BLaER1 treated with 17β-estradiol and CSF1 and Interleukin-3, amounts not matched to agents 10 nM and 100 nM (cell line): ENCODE measurements around the gene DAND5.
A peak's percentile ranks its signal among the peaks of the same experiment; 100 is the strongest.

ENCODE experiments used
- H3K27ac ChIP-seq, 11 experiments: shearing (Covaris generic); formaldehyde crosslinking; 2 replicates each; pipeline ENCODE4 v1.8.1; 2022
- H3K27me3 ChIP-seq, 11 experiments: shearing (Covaris generic); formaldehyde crosslinking; 2 replicates each; pipeline ENCODE4 v1.8.1; 2022
- H3K36me3 ChIP-seq, 11 experiments: shearing (Covaris generic); formaldehyde crosslinking; 2 replicates each; pipeline ENCODE4 v1.8.1; 2022
- H3K4me1 ChIP-seq, 10 experiments: shearing (Covaris generic); formaldehyde crosslinking; 2 replicates each; pipeline ENCODE4 v1.8.1; 2022
- H3K4me2 ChIP-seq, 11 experiments: shearing (Covaris generic); formaldehyde crosslinking; 2 replicates each; pipeline ENCODE4 v1.8.1; 2022
- H3K4me3 ChIP-seq, 10 experiments: shearing (Covaris generic); formaldehyde crosslinking; 2 replicates each; pipeline ENCODE4 v1.8.1; 2022
- H3K9ac ChIP-seq, 11 experiments: shearing (Covaris generic); formaldehyde crosslinking; 2 replicates each; pipeline ENCODE4 v1.8.1; 2022
- H3K9me3 ChIP-seq, 11 experiments: shearing (Covaris generic); formaldehyde crosslinking; replicated peaks in 1 of 11; 2 replicates each; pipeline ENCODE4 v1.8.1; 2022
- H4K20me1 ChIP-seq, 11 experiments: shearing (Covaris generic); formaldehyde crosslinking; 2 replicates each; pipeline ENCODE4 v1.8.1; 2022
- Cebpa-rat ChIP-seq, 11 experiments: shearing (Covaris generic); IDR thresholded peaks; 2 replicates each; pipeline ENCODE4 v1.8.1; 2022

The DAND5 gene

DNA sequence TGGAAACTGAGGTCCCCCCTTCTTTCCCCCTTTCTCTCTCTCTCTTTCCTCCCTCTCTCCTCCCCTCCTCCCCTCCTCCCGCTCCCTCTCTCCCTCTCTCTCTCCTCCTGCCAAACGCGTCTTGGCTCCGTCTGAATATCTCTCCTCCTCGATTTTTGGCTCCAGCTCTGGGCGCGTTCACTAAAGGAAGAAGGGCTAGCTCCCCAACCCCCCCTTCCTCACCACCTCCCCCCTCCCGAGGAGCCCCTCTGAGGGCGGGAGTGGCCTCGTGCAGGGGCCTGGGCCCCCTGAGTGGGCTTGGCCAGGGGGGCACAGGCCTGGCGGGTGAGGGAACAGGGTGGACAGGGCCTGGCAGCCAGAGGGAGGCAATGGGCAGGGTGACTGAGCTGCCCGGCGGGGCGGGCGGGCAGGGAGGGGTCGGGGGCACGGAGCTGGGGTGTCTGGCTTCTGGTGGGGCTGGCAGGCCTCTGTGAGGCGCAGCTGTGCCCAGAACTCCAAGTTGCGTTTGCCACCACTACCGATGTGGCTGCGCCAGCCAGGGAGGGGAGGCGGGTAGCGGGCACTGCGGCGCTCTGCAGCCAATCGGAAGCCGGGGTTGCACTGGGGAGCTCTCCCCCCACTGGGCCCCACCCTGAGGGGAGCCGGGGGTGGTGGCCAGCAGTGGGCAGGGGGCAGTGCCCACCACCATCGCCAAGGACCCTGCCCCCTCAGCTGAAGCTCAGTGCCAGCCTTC is 33.0 kb downstream of the DAND5 start:
- Histone ChIP-seq H3K27me3 (peaks cover 0 to 1% (median 0%) of the 10 kb centered on the region in 11 experiments; a peak in 1 of 22 replicates), H4K20me1 (peaks cover 0 to 95% (median 62%) of the 10 kb centered on the region in 11 experiments; a peak in 17 of 22 replicates), H3K4me1 (peaks cover 0 to 43% (median 32%) of the 10 kb centered on the region in 10 experiments; a peak in 14 of 20 replicates), H3K36me3 (peaks cover 0 to 16% (median 6%) of the 10 kb centered on the region in 11 experiments; a peak in 7 of 22 replicates), H3K27ac (no peak overlapping the region), H3K9me3 (no peaks in the 10 kb centered on the region), H3K4me3 (no peak overlapping the region), H3K4me2 (no peak overlapping the region), H3K9ac (no peak overlapping the region)
- TF ChIP-seq Cebpa-rat (IDR thresholded peaks at IDR 0.05): no peak

DNA sequence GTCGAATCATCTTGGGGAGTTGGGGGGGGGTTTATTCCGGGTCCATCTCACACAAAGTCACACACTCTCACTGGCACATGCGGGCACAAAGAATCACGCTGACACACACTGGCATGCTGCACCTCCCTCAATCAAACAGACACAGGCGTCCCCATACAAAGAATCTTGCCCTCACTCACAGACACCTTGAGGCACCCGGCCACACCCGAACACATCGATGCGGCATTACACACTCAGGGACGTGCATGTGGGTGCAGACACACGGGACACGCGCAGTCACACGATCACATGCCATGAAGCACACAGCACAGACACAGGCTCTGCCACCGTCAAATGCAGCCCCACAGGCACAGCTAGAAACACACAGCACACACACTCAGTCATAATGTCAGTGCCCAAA is 33.7 kb downstream of the DAND5 start:
- Histone ChIP-seq H3K36me3 (peaks cover 0 to 16% (median 6%) of the 10 kb centered on the region in 11 experiments; a peak in 7 of 22 replicates), H3K9ac (no peak overlapping the region), H3K27me3 (peaks cover 0 to 4% (median 2%) of the 10 kb centered on the region in 11 experiments; a peak in 9 of 22 replicates), H3K9me3 (no peaks in the 10 kb centered on the region), H3K27ac (no peak overlapping the region), H3K4me3 (no peak overlapping the region), H4K20me1 (peaks cover 0 to 94% (median 61%) of the 10 kb centered on the region in 11 experiments; a peak in 16 of 22 replicates), H3K4me1 (peaks cover 0 to 36% (median 28%) of the 10 kb centered on the region in 10 experiments; a peak in 14 of 20 replicates), H3K4me2 (no peak overlapping the region)
- TF ChIP-seq Cebpa-rat (IDR thresholded peaks at IDR 0.05): no peak

DNA sequence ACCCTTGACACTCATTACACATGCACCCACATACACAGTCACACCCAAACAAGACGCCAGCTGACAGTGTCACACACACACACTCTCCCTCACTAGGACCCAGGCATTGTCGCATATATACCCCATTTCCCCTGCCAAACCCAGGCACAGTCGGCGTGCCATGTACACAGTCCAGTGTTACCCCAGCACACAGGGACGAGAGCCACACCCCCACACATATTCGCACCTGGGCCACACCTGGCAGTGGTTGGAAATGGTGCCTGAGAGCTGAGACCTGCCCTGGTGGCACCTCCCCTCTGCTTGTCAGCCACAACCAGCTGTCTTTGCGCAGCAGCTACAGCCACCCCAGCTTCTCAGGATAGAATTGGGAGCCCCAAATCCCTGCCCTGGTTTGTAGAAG is 34.9 kb downstream of the DAND5 start:
- TF ChIP-seq Cebpa-rat (IDR thresholded peaks at IDR 0.05): no peak
- Histone ChIP-seq H3K27me3 (peaks cover 11 to 16% (median 14%) of the 10 kb centered on the region in 11 experiments), H3K36me3 (peaks cover 0 to 10% (median 0%) of the 10 kb centered on the region in 11 experiments; a peak in 3 of 22 replicates), H3K9ac (no peak overlapping the region), H4K20me1 (peaks cover 0 to 95% (median 72%) of the 10 kb centered on the region in 11 experiments; a peak in 17 of 22 replicates), H3K27ac (no peak overlapping the region), H3K4me1 (peaks cover 0 to 36% (median 29%) of the 10 kb centered on the region in 10 experiments; a peak in 15 of 20 replicates), H3K4me2 (no peak overlapping the region), H3K4me3 (no peak overlapping the region), H3K9me3 (no peaks in the 10 kb centered on the region)

DNA sequence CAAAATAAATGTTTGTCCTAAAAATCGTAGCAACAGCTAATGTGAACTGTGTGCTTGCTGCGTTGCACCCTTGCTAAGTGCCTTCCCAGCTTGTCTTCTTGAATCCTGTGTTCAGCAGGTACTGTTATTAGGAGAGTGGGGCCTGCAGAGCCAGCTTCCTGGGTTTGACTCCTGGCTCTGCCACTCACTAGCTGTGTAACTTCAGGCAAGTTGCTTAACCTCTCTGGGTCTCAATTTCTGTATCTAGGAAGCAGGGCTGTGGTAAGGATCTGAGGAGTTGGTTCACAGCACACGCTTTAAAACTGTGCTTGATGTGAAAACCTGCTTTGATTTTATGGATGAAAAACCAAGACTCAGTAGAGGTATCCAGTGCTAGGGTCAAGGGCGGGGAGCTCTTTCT is 35.9 kb downstream of the DAND5 start:
- H3K36me3 ChIP-seq: peaks cover 0 to 5% (median 0%) of the 10 kb centered on the region in 11 experiments; a peak in 2 of 22 replicates
- peak overlapping the region in 2 of 11 experiments; percentile 60 to 68; a peak in 1 of 22 replicates for H3K4me2 ChIP-seq
- H3K9ac ChIP-seq: no peak overlapping the region
- peaks cover 0 to 95% (median 75%) of the 10 kb centered on the region in 11 experiments; a peak in 20 of 22 replicates for H4K20me1 ChIP-seq
- H3K4me3 ChIP-seq: no peak overlapping the region
- no peaks in the 10 kb centered on the region for H3K9me3 ChIP-seq
- peaks cover 21 to 26% (median 24%) of the 10 kb centered on the region in 11 experiments for H3K27me3 ChIP-seq
- no peak overlapping the region for H3K27ac ChIP-seq
- TF ChIP-seq Cebpa-rat (IDR thresholded peaks at IDR 0.05): no peak
- H3K4me1 ChIP-seq: peaks cover 8 to 45% (median 38%) of the 10 kb centered on the region in 10 experiments

DNA sequence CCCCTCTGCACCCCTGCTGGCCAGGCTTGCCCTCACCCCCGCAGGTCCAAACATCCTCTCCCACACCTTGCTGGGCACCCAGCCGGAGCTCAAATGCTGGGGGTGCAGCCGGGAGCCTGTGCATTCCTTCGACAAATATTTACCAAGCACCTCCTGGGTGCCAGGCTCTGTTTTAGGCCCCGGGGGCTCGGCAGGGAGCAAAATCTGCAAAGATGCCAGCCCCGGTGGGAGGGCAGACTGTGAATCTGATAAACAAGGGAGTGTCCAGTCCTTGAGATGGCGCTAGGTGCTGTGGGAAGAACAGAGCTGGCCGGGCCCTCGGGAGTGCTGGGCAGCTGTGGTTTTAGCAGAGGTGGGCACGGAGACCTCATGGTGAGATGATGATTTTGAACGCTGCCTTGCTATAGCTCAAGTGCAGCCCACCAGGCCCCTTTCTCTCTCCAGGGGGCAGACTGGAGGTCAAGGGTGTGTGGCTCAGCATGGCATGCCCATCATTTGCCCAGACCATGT is 36.5 kb downstream of the DAND5 start:
- Histone ChIP-seq H3K27me3 (peaks cover 28 to 32% (median 31%) of the 10 kb centered on the region in 11 experiments), H3K4me2 (peak overlapping the region in 8 of 11 experiments; percentile 28 to 72 (median 53); a peak in 14 of 22 replicates), H3K36me3 (peaks cover 0 to 5% (median 0%) of the 10 kb centered on the region in 11 experiments; a peak in 2 of 22 replicates), H3K9ac (no peak overlapping the region), H3K4me3 (no peak overlapping the region), H3K9me3 (no peaks in the 10 kb centered on the region), H3K4me1 (peaks cover 12 to 46% (median 40%) of the 10 kb centered on the region in 10 experiments), H4K20me1 (peaks cover 0 to 95% (median 75%) of the 10 kb centered on the region in 11 experiments; a peak in 20 of 22 replicates), H3K27ac (no peak overlapping the region)
- TF ChIP-seq Cebpa-rat (IDR thresholded peaks at IDR 0.05): no peak

DNA sequence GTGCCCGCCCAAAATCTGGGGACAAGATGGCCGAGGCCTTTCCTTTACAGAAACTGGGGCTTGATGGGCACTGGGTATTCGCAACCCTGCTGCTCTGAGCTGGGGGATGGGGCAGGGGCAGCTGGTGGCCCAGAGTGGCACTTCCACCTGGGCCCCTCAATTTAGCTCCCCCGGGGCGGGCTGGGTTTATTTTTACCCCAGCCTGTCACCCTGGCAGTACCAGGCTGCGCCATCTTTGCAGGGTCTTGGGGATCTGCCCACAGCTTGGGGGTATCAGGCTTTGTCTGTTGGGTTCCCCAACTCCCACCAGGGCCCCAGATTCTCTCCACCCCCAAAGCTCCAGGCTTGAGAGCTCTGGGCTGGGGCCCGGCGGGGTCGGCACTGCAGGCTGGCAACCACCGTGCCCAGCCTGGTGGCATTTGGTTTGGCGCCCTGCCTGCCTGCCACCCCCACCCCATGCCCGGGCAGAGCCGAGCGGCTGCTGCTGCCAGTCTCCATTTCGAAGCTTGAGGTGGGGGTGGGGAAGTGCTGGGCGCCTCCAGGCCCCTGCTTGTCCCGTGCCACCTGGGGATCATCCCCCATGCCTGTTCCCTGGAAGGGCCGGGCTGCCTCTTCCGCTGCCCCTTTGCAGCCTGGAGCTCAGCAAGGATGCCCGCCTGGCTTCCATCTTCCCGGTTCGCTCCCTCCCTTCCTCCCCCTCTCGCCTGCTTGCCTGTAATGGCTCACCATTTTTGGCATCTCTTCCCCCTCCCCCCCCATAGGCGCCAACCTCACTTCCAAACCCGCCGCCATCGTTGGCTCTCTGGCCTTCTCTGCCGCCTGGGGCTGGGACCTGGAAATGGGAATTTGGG is 37.3 kb downstream of the DAND5 start:
- Histone ChIP-seq H3K4me1 (peaks cover 12 to 46% (median 39%) of the 10 kb centered on the region in 10 experiments), H3K27ac (no peak overlapping the region), H3K27me3 (peaks cover 35 to 40% (median 38%) of the 10 kb centered on the region in 11 experiments), H3K4me3 (no peak overlapping the region), H3K4me2 (peak overlapping the region in 8 of 11 experiments; percentile 28 to 72 (median 53); a peak in 15 of 22 replicates), H3K9me3 (no peaks in the 10 kb centered on the region), H3K9ac (no peak overlapping the region), H3K36me3 (peaks cover 0 to 5% (median 0%) of the 10 kb centered on the region in 11 experiments; a peak in 2 of 22 replicates), H4K20me1 (peaks cover 0 to 96% (median 79%) of the 10 kb centered on the region in 11 experiments; a peak in 20 of 22 replicates)
- TF ChIP-seq Cebpa-rat (IDR thresholded peaks at IDR 0.05): no peak

DNA sequence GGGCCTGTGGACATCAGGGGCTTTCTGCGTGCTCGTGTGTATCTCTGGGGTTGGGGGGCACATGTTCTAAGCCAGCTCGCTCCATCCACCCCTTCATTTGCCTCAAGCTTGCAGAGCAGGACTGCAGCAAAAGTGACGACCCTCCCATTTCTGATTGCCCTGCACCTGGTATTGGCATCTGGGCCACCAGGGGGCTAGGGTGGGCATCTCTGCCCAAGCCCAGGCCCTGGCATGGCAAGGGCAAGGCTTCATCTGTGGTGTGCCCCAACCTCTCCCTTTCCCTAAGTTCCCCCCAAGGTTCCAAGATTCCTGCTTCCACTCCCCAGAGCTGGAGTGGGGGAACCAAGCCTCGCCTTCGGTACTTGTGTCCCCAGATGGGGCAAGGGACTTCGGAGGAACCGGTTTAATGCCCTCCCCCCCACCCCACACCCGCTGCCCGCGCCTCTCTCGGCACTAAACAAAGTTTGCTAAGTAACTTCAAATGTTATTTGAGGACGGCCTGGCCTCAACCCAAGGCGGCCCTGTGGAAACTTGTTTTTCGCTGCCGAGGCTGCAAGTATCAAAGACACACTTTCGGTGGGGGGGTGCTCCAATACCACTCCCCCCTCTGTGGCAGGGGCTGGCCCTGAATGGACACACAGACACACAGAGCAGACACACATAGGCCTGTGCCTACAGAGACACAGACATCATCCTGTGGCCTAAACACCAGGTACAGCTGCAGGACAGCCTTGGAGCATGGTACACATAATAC is 38.1 kb downstream of the DAND5 start:
- Histone ChIP-seq H3K36me3 (peaks cover 0 to 5% (median 0%) of the 10 kb centered on the region in 11 experiments; a peak in 2 of 22 replicates), H3K4me1 (peaks cover 15 to 52% (median 46%) of the 10 kb centered on the region in 10 experiments), H3K27me3 (peaks cover 43 to 48% (median 46%) of the 10 kb centered on the region in 11 experiments), H3K4me2 (peak overlapping the region in 2 of 11 experiments; percentile 68 to 72; a peak in 4 of 22 replicates), H3K9ac (no peak overlapping the region), H4K20me1 (peaks cover 3 to 99% (median 85%) of the 10 kb centered on the region in 11 experiments; a peak in 20 of 22 replicates), H3K27ac (no peak overlapping the region), H3K4me3 (no peak overlapping the region), H3K9me3 (no peaks in the 10 kb centered on the region)
- no peak for TF ChIP-seq Cebpa-rat (IDR thresholded peaks at IDR 0.05)
